Fibroblast of mammary gland (primary cell): ENCODE measurements around the gene COL5A3.
A peak's percentile ranks its signal among the peaks of the same experiment; 100 is the strongest.
"Not testable (repeated sequence)": the region's sequence is repeated elsewhere in the genome, so short reads cannot be mapped to it uniquely, and the experiment has no call there.

Source experiments
- DNase-seq: peaks from one replicate; pipeline ENCODE4 v3.0.0-alpha.2; 2010; ENCODE audit warnings: low read depth
- H3K4me3 ChIP-seq: 2 replicates; pipeline ENCODE4 v1.5.1; 2011; ENCODE audit warnings: low read depth, mild to moderate bottlenecking, low read length, moderate library complexity; ENCODE audit not compliant: control insufficient read depth
- TF ChIP-seq, protein P1 (sequence below): conservative IDR thresholded peaks from 2 replicates; pipeline ENCODE4 v1.5.1; 2011; ENCODE audit warnings: low read depth, low read length, inconsistent platforms; ENCODE audit not compliant: control insufficient read depth, insufficient read depth

The COL5A3 gene

DNA sequence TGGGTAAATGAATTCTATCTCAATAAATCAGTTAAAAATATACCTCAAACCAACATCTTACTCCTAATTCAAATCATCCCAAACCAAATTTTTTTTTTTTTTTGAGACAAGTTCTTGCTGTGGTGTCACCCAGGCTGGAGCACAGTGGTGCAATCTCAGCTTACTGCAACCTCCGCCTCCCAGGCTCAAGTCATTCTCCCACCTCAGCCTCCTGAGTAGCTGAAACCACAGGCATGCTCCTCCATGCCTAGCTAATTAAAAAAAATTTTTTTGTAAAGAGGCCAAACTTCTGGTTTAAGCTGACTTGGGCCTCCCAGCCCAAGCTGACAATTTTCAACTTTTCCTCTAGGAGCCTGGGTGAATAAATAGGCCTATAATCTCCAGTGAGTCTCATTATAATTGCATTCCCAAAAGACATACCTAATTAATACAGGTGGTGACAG is 51.9 kb downstream of the COL5A3 start:
- peak; percentile 93 for DNase-seq
- no peak overlapping the region for H3K4me3 ChIP-seq
- TF ChIP-seq, protein P1, sequence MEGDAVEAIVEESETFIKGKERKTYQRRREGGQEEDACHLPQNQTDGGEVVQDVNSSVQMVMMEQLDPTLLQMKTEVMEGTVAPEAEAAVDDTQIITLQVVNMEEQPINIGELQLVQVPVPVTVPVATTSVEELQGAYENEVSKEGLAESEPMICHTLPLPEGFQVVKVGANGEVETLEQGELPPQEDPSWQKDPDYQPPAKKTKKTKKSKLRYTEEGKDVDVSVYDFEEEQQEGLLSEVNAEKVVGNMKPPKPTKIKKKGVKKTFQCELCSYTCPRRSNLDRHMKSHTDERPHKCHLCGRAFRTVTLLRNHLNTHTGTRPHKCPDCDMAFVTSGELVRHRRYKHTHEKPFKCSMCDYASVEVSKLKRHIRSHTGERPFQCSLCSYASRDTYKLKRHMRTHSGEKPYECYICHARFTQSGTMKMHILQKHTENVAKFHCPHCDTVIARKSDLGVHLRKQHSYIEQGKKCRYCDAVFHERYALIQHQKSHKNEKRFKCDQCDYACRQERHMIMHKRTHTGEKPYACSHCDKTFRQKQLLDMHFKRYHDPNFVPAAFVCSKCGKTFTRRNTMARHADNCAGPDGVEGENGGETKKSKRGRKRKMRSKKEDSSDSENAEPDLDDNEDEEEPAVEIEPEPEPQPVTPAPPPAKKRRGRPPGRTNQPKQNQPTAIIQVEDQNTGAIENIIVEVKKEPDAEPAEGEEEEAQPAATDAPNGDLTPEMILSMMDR: peak; percentile 5

DNA sequence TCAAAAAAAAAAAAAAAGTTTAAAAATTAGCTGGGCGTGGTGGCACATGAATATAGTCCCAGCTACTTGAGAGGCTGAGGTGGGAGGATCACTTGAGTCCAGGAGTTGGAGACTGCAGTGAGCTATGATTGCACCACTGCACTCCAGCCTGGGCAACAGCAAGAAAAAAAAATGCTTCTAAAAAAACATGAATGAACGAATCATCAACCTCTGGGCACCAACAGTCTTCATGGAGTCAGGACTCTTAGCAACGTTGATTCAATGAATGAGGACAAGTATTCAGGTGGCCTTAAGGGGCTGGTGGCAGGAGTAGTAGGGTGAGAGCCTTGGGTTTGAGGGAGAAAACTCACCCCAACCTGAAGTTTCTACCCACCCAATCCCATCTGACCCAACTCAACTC is 53.3 kb downstream of the COL5A3 start:
- TF ChIP-seq, protein P1: no peak
- H3K4me3 ChIP-seq: no peak overlapping the region
- DNase-seq: peak; percentile 59

DNA sequence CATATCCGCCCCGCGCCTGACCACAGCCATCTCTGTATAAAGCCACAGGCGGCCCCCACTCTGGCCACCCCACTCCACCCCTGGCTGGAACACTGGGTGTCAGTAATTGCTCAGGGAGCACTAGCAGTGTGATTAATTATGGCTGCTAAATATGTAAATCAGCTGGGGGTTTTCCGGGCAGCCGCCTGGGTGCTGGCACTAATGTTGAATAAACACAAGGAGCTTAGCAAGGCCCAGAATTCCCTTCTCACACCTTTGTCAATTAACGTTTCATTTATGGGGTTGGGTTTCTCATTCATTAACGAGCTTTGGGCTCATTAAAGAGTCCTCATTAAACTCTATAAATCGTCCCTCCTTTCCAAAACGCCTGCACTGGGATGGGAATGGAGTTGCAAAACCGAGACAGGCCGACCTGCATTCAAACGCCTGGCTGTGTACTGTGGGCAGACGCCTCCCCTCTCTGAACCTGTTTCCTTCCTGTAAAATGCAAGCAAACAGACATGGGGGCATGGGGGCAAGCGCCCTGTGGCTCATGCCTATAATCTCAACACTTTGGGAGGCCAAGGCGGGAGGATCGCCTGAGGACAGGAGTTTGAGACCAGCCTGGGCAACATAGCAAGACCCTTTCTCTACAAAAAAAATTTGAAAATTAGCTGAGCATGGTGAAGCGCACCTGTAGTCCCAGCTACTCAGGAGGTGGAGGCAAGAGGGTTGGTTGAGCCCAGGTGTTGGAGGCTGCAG is 56.3 kb downstream of the COL5A3 start:
- no peak overlapping the region for H3K4me3 ChIP-seq
- TF ChIP-seq, protein P1: no peak
- no peak for DNase-seq

DNA sequence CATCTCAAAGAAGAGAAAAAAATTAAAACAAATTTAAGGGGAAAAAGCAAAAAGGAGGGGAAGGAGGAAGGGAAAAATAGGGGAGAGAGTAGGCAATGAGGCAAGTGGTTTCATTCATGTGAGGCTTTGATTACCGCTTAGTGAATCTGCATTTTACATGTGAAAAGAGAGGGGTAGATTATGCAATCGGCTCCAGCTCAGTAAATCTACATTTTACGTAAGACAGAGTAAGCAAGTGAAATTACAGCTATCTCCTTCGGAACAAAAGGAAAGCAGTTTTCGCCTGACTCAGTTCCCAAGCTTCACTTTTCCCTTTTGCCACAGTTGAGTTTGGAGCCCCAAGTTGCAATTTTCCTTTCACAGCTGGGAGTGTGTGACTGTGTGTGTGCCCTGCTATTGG is 58.0 kb downstream of the COL5A3 start:
- no peak for DNase-seq
- TF ChIP-seq, protein P1: no peak
- no peak overlapping the region for H3K4me3 ChIP-seq

DNA sequence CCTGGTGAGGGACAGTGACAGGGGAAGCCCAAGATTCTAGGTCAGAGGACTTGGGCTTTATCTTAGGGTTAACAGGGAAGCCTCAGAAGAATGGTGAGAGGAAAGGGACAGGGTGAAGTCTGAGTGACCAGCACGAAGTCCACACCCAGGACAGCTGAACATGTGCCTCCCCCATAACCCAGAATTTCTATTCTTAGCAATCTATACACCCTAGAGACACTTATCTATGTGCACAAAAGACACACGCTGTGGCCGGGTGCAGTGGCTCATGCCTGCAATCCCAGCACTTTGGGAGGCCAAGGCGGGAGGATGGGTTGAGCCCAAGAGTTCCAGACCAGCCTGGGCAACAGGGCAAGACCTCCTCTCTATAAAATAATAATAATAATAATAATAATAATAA is 62.9 kb downstream of the COL5A3 start:
- H3K4me3 ChIP-seq: no peak overlapping the region
- TF ChIP-seq, protein P1: no peak
- no peak for DNase-seq

DNA sequence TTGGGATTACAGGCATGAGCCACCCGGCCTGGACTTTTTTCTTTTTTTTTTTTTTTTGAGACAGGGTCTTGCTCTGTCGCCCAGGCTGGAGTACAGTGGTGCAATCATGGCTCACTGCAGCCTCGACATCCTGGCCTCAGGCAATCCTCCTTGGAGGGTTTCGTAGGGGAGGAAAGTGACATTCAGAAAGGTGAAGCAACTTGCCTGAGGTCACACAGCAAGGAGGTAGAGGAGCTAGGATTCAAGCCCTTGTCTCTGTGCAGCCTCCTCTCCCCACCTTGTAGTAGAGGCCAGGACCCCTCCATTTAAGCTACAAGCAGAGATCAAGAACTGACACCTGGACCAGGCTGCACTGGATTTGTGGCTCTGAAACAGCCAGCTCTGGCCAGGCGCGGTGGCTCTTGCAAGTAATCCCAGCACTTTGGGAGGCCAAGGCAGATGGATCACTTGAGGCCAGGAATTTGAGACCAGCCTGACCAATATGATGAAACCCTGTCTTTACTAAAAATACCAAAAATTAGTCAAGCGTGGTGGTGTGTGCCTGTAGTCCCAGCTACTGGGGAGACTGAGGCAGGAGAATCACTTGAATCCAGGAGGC is 63.7 kb downstream of the COL5A3 start:
- not testable (repeated sequence) for DNase-seq, H3K4me3 ChIP-seq

DNA sequence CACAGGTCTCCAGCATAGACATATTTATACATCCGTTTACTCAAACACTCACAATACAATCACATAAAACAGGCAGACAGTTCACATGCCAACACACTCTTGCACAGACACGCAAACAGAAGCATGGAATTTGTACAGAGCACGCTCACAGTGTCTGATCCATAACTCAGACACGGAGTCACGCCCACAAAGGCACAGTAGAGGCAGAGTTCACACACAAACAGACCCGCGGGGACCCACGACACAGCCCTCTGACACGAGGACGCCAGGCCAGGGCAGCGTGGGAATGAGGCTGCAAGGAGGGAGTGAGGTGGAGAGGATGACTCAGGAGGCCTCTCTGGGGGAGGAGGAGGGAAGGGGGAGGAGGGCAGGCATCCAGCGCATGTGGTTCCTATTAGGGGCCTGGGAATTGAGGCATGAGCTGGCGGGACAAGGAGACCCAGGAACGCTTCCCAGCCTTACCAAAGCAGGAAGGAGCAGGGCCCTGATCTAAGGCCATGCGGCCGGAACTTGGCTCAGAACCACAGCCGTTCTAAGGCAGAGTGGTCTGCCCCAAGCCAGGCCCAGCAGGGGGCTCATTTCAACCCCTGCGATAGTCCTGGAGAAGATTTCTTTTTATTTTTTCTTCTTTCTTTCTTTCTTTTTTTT is 64.9 kb downstream of the COL5A3 start:
- DNase-seq: peak; percentile 100
- H3K4me3 ChIP-seq: no peak overlapping the region
- TF ChIP-seq, protein P1: peak; percentile 34
